ENCODE data around the gene FLT4.

Gene FLT4

DNA sequence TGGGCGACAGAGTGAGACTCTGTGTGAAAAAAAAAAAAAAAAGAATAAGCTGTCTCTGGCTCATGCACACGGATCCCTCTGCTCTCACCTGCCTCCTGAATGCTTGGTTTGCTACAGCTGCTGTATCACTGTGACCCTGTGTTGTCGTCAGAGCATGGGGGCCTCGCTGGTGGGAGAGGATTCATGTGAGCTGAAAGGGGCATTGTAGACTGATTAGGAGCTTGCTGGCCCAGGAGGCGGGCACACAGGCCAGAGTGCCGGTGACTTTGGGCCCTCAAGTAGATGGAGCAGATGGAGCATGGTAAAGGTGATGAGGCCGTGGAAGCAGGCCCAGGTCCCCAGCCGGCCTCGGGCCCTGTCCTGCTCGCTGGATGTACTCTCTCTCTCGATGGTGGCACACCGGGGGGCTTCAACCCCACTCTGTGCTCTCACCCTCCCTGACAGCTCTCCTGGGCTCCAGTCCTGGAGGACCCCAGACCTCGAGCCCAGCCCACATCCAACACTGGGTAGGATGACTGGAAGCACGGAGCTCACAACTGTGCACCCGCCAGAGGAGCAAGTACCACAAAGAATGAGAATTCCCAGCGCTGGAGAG lies 7.1 kb downstream of the FLT4 start:
- no peak for DNase-seq

DNA sequence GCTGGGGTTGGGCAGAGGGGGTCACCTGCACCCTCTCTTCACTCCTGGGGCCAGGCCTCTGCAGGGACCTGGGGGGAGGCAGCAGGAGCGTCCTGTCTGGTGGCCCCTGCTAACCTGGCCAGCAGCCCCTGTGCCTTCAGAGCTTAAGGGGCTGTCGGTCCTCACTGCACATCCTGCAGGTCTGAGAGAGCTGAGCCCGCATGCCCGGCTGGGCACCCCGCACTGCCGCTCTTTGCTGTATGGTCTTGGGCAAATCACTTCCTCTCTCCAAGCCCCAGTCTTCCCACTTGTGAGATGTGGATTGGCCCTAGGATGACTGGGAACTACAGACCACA lies 7.9 kb downstream of the FLT4 start:
- DNase-seq = no peak

DNA sequence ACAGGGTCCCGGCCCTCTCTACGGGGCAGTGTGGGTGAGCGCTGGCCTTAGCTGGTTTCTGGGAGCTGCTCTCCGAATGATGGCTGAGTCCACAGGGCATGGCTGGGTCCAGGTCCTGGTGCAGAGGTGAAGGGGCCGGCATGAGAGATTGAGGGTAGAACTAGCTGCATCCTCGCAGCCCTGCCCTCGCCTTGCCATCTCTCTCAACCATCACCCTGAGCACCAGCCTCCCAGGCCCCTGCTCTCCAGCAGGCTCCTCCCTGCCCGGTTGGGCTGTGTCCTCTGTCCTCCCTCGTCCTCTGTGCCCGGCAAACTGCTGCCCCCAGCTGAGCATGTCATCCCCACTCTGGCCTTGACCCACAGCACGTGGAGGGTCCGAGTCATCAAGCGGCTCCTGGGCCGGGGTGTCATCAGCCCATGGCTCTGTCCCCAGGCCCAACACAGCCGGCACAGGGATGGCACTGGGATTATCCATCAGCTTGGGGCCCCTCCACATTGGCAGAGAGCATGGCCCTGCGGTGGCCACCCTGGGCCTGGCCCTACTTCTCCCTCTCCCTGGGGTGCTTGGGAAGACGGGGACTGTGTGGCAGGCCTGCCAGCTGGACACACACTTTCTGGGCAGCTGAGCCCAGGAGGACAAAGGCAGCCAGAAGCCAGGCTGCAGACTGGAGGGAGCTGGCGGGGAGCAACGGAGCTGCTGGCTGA lies 8.4 kb downstream of the FLT4 start:
- DNase-seq = no peak

DNA sequence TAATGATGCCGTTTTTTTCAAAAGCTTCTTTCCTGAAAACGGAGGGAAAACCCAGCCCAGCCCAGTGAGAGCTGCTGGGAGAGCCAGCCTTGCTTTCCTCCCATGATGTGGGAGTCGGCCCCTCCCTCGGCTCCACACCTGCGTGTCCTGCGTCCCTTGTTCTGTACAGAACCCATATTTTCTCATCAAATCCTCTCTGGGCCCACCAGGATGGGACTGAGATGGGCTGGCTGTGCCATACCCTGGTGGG lies 8.9 kb downstream of the FLT4 start:
- no peak for DNase-seq

DNA sequence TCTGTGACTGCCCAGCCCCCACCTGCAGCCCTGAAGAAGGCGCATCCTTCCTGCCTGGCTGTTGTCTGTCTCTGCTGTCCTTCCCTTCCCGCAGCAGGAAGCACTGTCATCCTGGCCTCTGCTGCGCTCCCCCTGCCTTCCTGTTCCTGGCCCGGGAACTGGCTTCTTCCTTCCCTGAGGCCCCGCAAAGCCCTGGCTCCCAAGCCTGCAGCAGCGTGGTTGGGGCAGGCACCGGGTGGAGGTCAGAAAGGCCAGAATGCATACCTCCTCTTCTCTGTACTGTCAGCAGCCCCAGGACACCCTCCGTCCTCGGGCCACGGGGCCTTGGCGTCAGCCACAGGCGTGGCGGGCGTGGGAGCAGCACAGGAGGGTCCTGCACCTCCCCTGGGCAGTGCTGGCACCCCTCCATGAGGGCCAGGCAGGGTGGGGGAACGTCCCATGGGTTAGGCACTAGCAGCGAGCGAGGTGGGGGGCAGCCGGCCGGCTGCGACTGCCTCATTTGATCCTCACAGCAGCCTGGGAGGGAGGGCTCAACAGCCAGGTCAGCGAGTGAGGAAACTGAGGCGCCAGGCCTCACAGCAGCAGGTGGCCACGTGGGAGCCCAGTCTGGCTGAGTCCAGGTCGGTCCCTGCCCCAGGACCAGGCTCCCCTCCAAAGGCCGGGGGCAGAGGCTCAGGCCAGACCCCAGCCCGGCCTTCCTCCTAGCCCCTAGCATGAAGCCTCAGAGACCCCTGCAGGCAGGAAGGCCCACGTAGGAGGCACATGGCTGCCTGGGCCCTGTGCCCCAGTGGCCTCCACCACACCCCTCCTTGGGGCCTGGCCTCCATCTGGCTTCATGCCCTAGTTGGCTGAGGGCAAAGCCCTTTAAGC lies 9.4 kb downstream of the FLT4 start:
- no peak for DNase-seq

DNA sequence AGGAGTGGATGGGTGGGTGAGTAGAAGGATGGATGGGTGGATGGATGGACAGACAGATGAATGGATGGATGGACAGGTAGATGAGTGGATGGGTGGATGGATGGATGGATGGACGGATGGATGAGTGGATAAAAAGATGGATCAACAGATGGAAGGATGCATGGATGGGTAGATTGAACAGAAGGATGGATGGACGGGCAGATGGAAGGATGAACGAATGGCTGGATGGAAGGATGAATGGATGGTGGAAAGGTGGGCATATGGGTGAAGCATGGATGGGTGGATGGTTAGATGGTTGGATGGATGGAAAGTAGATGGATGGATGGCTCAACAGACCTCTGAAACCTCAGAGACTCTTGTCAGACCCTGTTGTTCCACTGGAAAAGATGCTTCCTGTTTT lies 10.1 kb downstream of the FLT4 start:
- no peak for DNase-seq

DNA sequence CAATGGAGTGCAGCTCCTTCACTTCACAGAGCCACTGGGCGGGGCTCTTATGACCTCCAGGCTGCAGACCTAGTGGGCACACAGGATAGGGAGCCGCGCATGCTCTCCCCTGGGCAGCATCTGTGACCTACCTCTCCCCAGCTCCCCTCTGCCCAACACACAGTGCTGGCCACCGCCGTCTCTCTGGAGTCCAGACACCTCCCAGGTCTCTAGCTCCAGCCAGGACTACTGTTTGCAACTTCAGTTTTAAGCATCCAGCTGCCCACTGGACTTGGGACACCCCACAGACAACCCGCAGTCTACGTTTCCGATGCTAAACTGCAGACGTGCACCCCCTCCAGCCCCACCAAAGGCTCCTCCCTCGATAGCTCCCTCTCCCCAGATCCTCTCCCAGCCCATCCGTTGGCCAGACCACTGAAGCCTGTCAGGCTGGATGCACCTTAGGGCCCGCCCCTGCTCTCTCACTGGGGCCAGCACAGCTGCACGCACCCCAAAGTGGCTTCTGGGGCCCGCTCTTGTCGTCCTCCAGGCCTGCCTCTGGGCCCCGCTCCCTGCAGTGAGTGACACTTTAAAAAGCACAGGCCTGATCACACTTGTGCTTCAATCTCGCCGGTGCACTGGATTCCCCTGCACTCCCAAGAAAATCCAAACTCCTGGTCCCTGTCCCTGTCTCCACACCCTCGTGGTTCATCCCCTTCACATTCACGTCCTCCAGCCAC lies 11.3 kb downstream of the FLT4 start:
- DNase-seq = no peak

DNA sequence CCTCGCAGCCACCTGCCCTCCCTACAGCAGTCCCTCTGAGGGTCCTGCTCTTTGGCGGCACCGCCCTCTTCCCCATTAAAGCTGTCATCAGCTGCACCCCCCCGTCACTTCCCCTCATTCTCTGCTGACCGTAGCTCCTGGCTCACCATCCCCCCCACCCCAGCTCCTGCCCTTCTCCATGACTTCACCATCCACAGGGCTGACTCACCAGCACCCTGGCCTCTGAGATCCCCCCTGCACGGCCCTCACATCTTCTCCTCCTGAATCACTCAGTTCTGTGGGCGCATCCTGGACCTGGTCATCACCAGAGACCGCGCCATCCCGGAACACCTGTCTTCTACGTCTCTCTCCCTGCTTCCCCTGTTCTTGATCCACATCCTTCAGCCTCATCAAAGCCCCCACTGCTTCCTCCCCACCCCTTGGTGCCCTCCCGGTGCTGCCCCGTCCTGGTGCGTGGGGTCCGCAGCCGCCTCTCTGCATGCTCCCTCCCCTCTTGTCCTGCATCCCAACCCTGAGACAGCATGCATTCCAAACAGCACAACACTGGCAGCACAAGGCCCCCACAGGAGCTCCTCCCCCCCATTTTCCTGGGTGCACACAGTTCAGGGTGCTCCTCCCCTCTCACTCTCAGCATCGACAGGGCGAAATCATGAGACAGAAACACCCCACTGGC lies 12.9 kb downstream of the FLT4 start:
- peak; percentile 9 for DNase-seq

DNA sequence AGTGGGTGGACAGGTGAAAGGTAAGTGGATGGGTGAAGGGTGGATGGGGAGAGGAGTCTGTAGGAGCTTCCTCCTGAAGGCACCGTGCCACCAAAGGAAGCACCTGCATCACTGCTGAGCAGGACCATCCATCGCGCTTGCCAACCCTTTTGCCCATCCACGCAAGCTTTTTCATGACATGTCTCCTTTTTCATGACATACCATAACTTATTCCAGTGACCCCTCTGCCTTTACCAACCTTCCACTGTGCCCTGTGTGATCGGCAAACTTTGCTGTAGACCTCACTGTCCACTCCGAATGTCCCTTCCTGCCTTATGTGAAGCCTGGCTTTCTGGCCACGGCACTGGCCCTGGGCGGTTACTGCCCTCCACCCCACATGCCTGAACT lies 13.4 kb downstream of the FLT4 start:
- DNase-seq = no peak

DNA sequence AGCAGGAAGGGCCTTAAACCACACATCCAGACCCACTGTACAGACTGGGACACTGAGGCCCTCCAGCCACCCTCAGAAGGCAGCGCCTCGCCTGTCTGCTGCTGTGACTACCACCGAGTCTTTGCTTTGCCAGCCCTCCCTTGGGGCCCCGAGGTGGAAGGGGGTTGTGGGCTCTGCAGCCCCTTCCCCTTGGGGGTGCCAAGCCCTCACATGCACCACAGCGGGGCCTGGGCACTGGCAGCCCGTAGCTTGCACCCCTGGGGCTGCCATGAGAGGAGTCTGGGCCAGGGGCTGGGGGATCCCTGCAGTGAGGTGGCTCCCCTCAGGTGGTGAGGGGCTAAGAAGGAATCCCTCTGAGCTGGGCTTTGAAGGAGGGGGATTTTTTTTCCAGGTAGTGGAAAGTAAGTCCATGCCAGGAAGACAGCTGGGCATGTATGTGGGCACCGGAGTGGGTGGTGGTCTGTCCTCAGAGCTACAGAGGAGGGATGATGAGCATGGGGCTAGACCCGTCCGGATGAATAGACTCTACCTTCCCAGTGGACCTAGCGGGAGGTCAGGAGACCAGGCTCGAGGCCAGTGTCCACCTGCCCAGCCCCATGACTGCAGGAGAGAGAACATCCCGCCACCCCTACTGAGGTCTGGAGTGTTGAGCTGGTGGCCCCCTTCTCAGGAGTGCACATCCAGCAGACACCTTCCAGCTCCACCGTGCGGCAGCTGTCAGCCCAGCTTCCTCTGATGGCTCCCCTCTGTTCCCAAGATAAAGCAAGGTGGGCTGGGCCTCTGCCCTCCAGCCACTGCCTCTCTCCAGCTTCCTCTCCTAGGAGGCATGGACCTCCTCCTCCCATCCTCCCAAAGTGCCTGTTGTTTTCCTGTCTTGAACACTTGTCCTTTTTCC lies 15.9 kb downstream of the FLT4 start:
- no peak for DNase-seq

DNA sequence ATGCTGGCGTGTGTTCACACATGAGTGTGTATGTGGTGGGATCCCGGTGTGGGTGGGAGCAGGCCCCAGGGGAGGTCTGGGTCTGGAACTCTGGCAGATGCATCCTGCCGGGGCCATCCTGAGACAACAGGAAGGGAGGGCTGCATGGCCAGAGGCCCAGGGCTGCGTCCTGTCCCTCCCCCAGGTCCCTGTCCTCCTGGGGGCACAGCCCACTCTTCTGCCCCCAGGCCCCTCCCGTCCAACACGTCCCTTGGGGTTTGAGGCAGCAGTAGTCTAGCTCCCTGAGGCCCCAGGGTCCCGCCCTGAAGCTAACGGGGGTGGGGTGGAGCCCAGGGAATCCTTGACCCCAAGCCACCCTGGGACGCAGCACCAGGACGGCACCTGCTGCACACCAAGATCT lies 16.6 kb downstream of the FLT4 start:
- DNase-seq = no peak

DNA sequence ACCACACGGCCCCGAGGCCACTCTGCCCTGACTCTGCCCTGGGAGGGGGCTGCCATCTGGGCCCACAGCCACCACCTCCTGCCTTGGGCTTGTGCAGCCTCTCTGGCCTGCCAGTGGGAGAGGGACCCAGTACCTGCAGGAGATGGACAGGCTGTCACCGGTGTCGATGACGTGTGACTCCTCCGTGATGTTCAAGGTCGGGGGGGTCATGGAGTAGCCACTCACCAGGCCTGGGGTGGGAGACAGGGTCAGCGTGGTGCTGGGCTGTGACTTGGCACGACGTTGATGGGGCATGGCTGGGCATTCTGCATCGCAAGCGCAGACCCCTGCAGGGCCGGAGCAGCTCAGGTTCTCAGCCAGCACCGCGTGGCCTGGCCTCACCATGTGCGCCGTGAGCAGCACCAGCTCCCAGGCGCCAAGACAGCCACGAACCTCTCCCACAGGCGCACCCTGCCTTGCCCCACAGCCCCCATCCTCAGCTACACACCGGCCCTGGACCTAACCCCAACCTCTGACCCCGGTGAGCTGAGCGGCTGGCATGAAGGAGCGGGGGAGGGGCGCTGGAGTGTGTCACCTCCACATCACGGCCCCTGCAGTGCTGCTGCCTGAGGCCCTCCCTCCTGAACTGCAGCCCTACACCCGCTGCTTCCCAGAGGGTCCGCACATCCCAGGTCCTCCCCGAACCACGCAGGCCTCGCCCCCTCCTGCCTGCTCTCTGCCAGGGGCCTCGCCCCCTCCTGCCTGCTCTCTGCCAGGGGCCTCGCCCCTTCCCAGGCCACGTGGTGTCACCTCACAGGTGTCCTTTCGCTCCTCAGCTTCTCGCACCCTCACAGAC lies 17.6 kb downstream of the FLT4 start:
- no peak for DNase-seq

DNA sequence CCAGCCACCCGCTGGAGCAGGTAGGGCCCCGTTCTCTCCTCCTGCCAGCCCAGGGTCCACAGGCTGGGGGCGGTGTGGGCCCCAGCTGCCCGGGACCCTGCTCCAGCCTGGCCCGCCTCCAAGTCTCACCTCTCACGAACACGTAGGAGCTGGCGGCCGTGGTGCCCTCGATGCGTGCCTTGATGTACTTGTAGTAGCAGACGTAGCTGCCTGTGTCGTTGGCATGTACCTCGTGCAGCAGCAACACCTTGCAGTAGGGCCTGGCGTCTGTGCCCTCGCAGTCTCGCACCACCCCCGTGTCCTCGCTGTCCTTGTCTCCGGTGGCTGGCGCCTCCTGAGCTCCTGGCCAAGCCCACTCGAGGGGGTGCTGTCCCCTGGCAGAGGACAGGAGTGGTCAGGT lies 19.0 kb downstream of the FLT4 start:
- no peak for DNase-seq

DNA sequence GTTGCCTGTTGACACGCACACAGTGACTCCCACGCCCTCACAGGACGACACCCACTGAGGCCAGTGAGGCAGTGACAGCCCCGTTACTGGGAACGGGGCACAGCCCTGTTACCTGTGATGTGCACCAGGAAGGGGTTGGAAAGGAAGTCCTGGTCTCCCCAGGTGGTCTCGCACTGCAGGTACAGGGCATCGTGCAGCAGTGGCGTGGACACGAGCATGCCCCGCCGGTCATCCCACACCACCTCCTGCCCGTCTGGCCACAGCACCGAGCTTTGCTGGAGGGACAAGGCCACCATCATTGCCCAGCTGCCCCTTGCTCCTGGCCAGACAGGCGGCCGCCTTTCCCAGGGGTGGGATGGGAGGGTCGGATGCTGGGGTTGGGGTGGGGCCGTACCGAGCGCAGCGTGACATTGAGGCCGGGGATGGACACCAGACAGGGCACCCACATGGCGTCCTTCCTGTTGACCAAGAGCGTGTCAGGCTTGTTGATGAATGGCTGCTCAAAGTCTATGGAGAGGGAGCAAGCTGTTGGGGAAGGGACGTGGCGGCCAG lies 19.5 kb downstream of the FLT4 start:
- DNase-seq = no peak

DNA sequence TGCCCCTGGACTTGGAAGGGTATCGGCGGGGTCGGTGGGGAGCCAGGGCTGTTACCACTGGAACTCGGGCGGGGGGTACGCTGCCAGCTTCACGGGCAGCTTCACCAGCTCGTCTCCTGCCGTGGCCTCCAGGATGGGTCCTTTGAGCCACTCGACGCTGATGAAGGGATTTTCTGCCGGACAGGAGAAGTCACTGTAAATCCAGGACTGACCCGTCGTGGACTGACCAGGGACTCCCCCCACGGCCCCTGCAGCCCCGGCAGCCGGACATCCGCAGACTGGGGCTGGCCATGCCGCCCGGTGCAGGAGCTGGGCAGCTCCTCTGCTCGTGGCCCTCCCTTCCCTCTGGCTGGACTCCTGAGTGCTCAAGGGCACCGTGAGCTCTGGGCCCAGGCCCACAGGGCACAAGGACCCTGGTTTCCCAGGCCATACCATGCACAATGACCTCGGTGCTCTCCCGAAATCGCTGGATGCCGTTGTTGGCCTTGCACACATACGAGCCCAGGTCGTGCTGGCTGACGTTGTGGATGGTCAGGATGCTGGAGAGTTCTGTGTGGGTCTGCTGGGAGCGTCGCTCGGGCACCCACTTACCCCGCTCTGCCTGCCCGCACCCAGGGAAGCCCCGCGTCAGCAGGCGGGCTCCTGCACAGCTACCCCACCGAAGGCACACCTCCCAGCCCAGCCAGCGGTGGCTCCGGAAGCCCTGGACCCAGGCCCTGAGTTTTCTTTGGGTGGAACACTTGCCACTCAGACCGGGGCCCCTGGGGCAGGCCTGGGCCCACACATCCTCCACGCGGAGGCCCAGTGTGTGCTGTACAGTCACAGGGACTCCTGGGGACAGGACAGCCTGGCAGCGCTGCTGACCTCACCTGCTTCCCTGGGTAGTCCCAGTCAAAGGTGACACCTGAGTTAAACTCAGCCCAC lies 20.3 kb downstream of the FLT4 start:
- DNase-seq = no peak

DNA sequence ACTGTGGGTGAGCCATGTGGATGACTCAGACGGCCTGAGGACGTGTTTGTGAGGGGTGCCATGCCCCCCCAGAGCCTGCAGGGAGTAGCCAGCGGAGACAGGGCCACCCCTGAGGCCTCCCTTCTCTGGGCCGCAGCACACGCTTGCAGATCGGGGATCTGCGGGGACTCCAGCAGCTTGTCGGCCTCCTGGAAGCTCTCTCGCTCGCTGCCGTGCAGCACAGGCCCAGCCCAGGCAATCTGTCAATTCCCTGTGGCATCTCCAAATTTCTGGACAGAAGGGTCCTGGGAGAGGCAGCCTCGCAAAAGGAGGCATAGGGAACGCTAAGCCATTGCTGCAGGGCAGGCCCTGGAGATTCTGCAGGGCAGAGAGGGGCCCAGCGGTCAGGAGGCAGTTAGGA lies 21.2 kb downstream of the FLT4 start:
- DNase-seq = no peak

DNA sequence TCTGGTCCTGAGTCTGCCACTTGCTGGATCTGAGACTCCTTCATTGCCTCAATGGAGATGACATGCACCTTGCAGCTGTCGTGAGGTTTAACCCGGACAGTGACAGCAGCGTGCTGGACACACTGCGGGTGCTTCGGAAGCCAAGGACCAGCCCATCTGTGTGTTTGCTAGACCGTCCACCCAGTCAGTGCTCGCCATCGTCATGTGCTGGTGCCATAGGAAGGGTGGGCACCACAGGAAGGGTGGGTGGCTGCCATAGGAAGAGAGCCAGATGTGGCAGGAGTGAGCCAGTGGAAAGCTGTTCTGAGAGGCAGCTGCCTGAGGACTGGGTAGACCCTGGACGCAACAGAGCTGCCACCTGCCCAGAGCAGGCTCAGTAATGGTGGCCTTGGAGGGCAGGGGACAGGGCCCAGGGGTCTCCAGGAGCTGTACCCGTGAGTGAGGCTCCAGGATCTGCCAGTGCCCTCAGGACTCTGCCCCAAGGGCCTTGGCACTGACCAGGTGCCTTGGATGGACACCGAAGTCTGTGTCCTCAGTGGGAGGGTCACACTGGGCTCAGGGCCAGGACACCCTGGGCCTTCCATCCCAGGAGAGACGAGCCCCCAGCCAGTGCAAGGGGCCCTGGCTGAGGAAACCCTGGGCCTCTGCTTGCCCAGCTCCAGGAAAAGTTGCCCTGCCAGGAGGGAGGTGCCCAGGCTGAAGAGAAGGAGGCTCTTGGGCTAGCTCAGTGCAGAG lies 21.8 kb downstream of the FLT4 start:
- DNase-seq = no peak

DNA sequence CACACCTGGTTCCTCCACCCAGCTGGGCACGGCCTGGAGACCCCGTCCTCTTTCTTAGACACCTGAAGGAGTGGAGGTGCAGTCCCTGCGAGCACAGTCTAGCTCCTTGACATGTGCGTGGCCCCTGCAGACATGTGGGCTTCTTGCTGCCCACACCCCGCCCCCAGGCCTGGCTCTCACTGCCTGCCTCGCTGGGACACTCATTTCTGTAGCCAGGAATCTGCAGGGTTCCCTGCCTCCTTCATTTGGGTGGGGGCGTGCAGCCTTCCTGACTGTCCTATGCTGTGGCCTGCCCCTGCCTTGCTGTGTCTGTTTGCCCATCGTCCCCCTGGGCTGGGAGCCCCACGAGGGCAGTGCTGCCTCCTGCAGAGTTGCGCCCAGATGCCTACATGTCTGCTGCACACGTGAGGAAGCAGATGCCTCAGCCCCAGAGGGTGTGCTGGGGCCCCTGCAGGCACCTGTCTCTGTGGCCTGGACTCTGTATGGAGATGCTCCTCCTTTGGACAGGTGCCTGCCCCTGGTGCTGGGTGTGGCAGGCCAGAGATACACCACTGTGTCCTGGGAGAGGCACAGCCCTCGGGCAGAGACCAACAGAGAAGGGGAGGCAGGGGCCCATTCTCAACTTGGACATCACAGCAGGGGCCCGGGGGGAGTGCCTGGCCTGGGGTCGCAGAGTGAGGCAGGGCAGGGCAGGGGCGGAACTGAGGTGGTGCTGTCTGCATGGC lies 22.6 kb downstream of the FLT4 start:
- no peak for DNase-seq

All from fibroblast of skin of abdomen (primary cell).